K562 (cell line): ENCODE data around the gene ENG. TPM values are rescaled to one million over a fixed set of nuclear protein-coding genes. Genes with fewer than 3 reads are reported as not detected.
A peak's percentile ranks its signal among the peaks of the same experiment; 100 is the strongest.

ENCODE experiments used
- ATAC-seq: fragments of 200-7000 bp; cut with Tn5 transposase; 3 replicates; pipeline ENCODE4 v1.9.1; 2020; ENCODE audit warnings: moderate library complexity
- BruUV-seq: library from RNA; stranded (reverse); fragments of 400-500 nt; replicated peaks from 2 replicates; lab custom pipeline; 2021; lab: Mats Ljungman, UMichigan
- CTCF ChIA-PET: fragments of 300-600 bp; formaldehyde crosslinking; extraction: SDS; loops from one replicate; lab custom pipeline; 2021; ENCODE audit warnings: low intra/inter-chr PET ratio; lab: Yijun Ruan, JAX
- POLR2A ChIA-PET: fragments of 300-600, 350-650 bp; sonication (Branson Sonifier 250); formaldehyde crosslinking; extraction: SDS; loops from one replicate; lab custom pipeline; 2021; ENCODE audit warnings: antibody characterized with exemption, inconsistent platforms; lab: Yijun Ruan, JAX
- DNase-seq, 4 experiments: peaks; one replicate each; pipeline versions ENCODE4 v3.0.0 to v3.0.0-alpha.2; 2011 to 2018; ENCODE audit warnings: low spot score in 3 of 4, mixed read lengths in 3 of 4; ENCODE audit errors: extremely low read depth in 1 of 4
- FAIRE-seq: peaks from 2 replicates; lab custom pipeline; 2011; peaks lifted over from hg19 to GRCh38; lab: Jason Lieb, UNC
- H2AFZ ChIP-seq: 2 replicates; pipeline ENCODE4 v1.6.0; 2011; ENCODE audit warnings: low read depth, low read length, control low read depth, inconsistent platforms
- H3K27ac ChIP-seq: fragments of 200-600 bp; 3 replicates; pipeline ENCODE4 v1.8.0; 2011; ENCODE audit warnings: low read depth, mild to moderate bottlenecking, control low read depth, inconsistent platforms, low read length, moderate library complexity, mixed read lengths; ENCODE audit errors: extremely low read depth
- H3K27me3 ChIP-seq, 2 experiments: fragments of 300-600 bp in 1 of 2; 2 replicates in 1 of 2; 3 replicates in 1 of 2; pipeline versions ENCODE4 v1.6.0 to v1.8.0; 2011; ENCODE audit warnings: inconsistent platforms in 2 of 2, low read length in 2 of 2, mild to moderate bottlenecking in 1 of 2, mixed read lengths in 1 of 2, moderate library complexity in 1 of 2; ENCODE audit not compliant: control insufficient read depth in 2 of 2, insufficient read depth in 2 of 2
- H3K36me3 ChIP-seq: fragments of 300-600 bp; 3 replicates; pipeline ENCODE4 v1.8.0; 2011; ENCODE audit warnings: mild to moderate bottlenecking, low read length, inconsistent platforms; ENCODE audit not compliant: control insufficient read depth, insufficient read depth
- H3K4me1 ChIP-seq, 2 experiments: fragments of 200-600 bp in 1 of 2; replicated peaks in 1 of 2; 2 replicates in 1 of 2; 3 replicates in 1 of 2; pipeline versions ENCODE4 v1.5.1 to v1.8.0; 2011; ENCODE audit warnings: inconsistent platforms in 2 of 2, low read length in 2 of 2, mild to moderate bottlenecking in 1 of 2, mixed read lengths in 1 of 2, moderate library complexity in 1 of 2; ENCODE audit not compliant: control insufficient read depth in 2 of 2, insufficient read depth in 2 of 2
- H3K4me2 ChIP-seq: 2 replicates; pipeline ENCODE4 v1.6.1; 2011; ENCODE audit warnings: low read length, control low read depth, inconsistent platforms, mixed read lengths; ENCODE audit not compliant: insufficient read depth
- H3K4me3 ChIP-seq: fragments of 200-600 bp; sonication (generic), shearing (Covaris generic); 2 replicates; pipeline ENCODE4 v1.5.1; 2016; ENCODE audit warnings: control low read depth, inconsistent platforms
- H3K79me2 ChIP-seq: fragments of 200-600 bp; 3 replicates; pipeline ENCODE4 v1.8.0; 2011; ENCODE audit warnings: low read length, inconsistent platforms; ENCODE audit not compliant: control insufficient read depth, insufficient read depth
- H3K9ac ChIP-seq, 2 experiments: 2 replicates each; pipeline versions ENCODE4 v1.6.0 to v1.6.1; 2011; ENCODE audit warnings: low read depth in 2 of 2, low read length in 2 of 2, control low read depth in 1 of 2, inconsistent platforms in 1 of 2, mild to moderate bottlenecking in 1 of 2, mixed read lengths in 1 of 2; ENCODE audit not compliant: insufficient read depth in 1 of 2
- H3K9me1 ChIP-seq: one replicate; pipeline ENCODE4 v1.6.0; 2011; ENCODE audit warnings: inconsistent platforms, mild to moderate bottlenecking, low read length, moderate library complexity; ENCODE audit not compliant: control insufficient read depth, insufficient read depth
- H3K9me3 ChIP-seq: replicated peaks from 2 replicates; pipeline ENCODE4 v1.5.1; 2011; ENCODE audit warnings: low read depth, low read length, inconsistent platforms; ENCODE audit not compliant: control insufficient read depth, insufficient read depth
- H4K20me1 ChIP-seq: replicated peaks from 2 replicates; pipeline ENCODE4 v1.6.1; 2011; ENCODE audit warnings: low read length, inconsistent platforms, mixed read lengths; ENCODE audit not compliant: control insufficient read depth, insufficient read depth
- CEBPB ChIP-seq: fragments of 450-650 bp; IDR thresholded peaks from 2 replicates; pipeline ENCODE4 v1.6.1; 2016; ENCODE audit warnings: missing genetic modification characterization, missing compliant biosample characterization
- CEBPG ChIP-seq, 3 experiments: fragments of 200-800 bp in 1 of 3; sonication (Bioruptor generic) in 1 of 3; sonication (generic) in 1 of 3; formaldehyde crosslinking in 1 of 3; IDR thresholded peaks in 2 of 3; conservative IDR thresholded peaks in 1 of 3; 2 replicates each; pipeline versions ENCODE4 v1.6.1 to v1.8.0; 2016 to 2022; ENCODE audit warnings: missing compliant biosample characterization in 2 of 3, missing genetic modification characterization in 2 of 3, mild to moderate bottlenecking in 1 of 3, missing genetic modification reagents in 1 of 3
- CHD1 ChIP-seq: fragments of 200-600 bp; sonication (generic); IDR thresholded peaks from one replicate; pipeline ENCODE4 v1.6.1; 2012; ENCODE audit warnings: mild to moderate bottlenecking, moderate library complexity, low read length, inconsistent platforms
- CLOCK ChIP-seq: fragments of 250-450 bp; sonication (Bioruptor Pico); IDR thresholded peaks from 2 replicates; pipeline ENCODE4 v1.4.0; 2020; ENCODE audit warnings: mild to moderate bottlenecking, moderate library complexity, borderline replicate concordance
- FOXJ3 ChIP-seq: sonication (generic); formaldehyde crosslinking; IDR thresholded peaks from 2 replicates; pipeline ENCODE4 v1.4.0; 2020; ENCODE audit warnings: mild to moderate bottlenecking, missing genetic modification reagents
- GTF2A2 ChIP-seq: IDR thresholded peaks from 2 replicates; pipeline ENCODE4 v1.6.1; 2016; ENCODE audit warnings: mild to moderate bottlenecking, missing genetic modification characterization, missing compliant biosample characterization
- HNRNPLL ChIP-seq: fragments of 200-400 bp; formaldehyde crosslinking; IDR thresholded peaks from 2 replicates; pipeline ENCODE4 v1.6.1; 2017; ENCODE audit warnings: low read length, low read depth, mild to moderate bottlenecking; ENCODE audit not compliant: poor library complexity, severe bottlenecking
- KLF6 ChIP-seq: fragments of 250-450 bp; sonication (Bioruptor Pico); IDR thresholded peaks from 2 replicates; pipeline ENCODE4 v1.4.0; 2020; ENCODE audit warnings: mild to moderate bottlenecking, moderate library complexity, borderline replicate concordance
- PRMT5 ChIP-seq: sonication (generic); formaldehyde crosslinking; IDR thresholded peaks from 2 replicates; pipeline ENCODE4 v1.5.0; 2020; ENCODE audit warnings: missing genetic modification reagents
- PTBP1 ChIP-seq: fragments of 200-400 bp; formaldehyde crosslinking; IDR thresholded peaks from 2 replicates; pipeline ENCODE4 v1.6.1; 2017; ENCODE audit warnings: low read depth, low read length
- TBP ChIP-seq: optimal IDR thresholded peaks from 2 replicates; pipeline ENCODE3; 2011; ENCODE audit warnings: low read depth, low read length, improper control_type of control experiment
- ZNF224 ChIP-seq: sonication (generic); formaldehyde crosslinking; IDR thresholded peaks from 2 replicates; pipeline ENCODE4 v1.8.0; 2022; ENCODE audit warnings: mild to moderate bottlenecking, missing genetic modification reagents
- ZNF584 ChIP-seq: fragments of 200-800 bp; sonication (Bioruptor generic); IDR thresholded peaks from 2 replicates; pipeline ENCODE4 v1.6.1; 2016; ENCODE audit warnings: low read depth, mild to moderate bottlenecking, missing genetic modification characterization, missing compliant biosample characterization
- ZNF740 ChIP-seq, 3 experiments: fragments of 200-800 bp in 1 of 3; sonication (Bioruptor generic) in 1 of 3; sonication (generic) in 1 of 3; formaldehyde crosslinking in 1 of 3; IDR thresholded peaks; 2 replicates each; pipeline versions ENCODE4 v1.6.1 to v1.8.0; 2016 to 2022; ENCODE audit warnings: mild to moderate bottlenecking in 2 of 3, missing compliant biosample characterization in 2 of 3, missing genetic modification characterization in 2 of 3, missing genetic modification reagents in 1 of 3
- ZNF785 ChIP-seq: fragments of 250-450 bp; sonication (Bioruptor Pico); IDR thresholded peaks from 2 replicates; pipeline ENCODE4 v1.4.0; 2020; ENCODE audit warnings: mild to moderate bottlenecking
- WGBS: fragments of 100-300 bp; shearing (Covaris generic); methylation state at CpG from one replicate; pipeline ENCODE4 v1.1.6; 2016; ENCODE audit warnings: low coverage, mixed read lengths; ENCODE audit not compliant: insufficient coverage; ENCODE audit errors: missing lambda C conversion rate; 5-methylcytosine and 5-hydroxymethylcytosine counted together
- in situ Hi-C: fragments of 300-500 bp; cut with MboI; formaldehyde crosslinking; loops from 4 replicates; pipeline ENCODE4 v1.15.0; 2018; ENCODE audit warnings: inconsistent platforms, mixed read lengths
- intact Hi-C: fragments of 100-400 bp; cut with micrococcal nuclease; formaldehyde crosslinking; loops from 2 replicates; pipeline ENCODE4 v1.14.2; 2022
- polyA plus RNA-seq, 8 experiments: library from polyadenylated mRNA; depleted of rRNA in 4 of 8; stranded (reverse) in 5 of 8; unstranded in 3 of 8; fragments of >200 nt; fragmentation: Nextera tagmentation in 2 of 8; fragmentation: Illumina TruSeq in 1 of 8; extraction: Ambion mirVana in 2 of 8; extraction: Trizol in 1 of 8; gene quantifications; 2 replicates each; pipeline versions ENCODE4 v1.2.1 to v1.2.3, GENCODE V29; 2011 to 2014; ENCODE audit warnings: inconsistent platforms in 1 of 8, missing spikeins in 1 of 8
- total RNA-seq, 7 experiments: library from RNA; depleted of rRNA in 6 of 7; stranded (reverse); fragments of >200 nt in 6 of 7; fragmentation: Illumina TruSeq in 2 of 7; extraction: Trizol in 2 of 7; gene quantifications; 2 replicates each; pipeline versions ENCODE4 v1.2.1 to v1.2.3, GENCODE V29; 2011 to 2021; ENCODE audit warnings: low replicate concordance in 1 of 7
- TF ChIP-seq, protein P1 (sequence below), 2 experiments: fragments of 450-650 bp in 1 of 2; sonication (generic) in 1 of 2; formaldehyde crosslinking in 1 of 2; IDR thresholded peaks in 1 of 2; conservative IDR thresholded peaks in 1 of 2; 2 replicates each; pipeline versions ENCODE4 v1.6.1 to v1.8.1; 2016 to 2023; ENCODE audit warnings: mild to moderate bottlenecking in 2 of 2, moderate library complexity in 2 of 2, inconsistent platforms in 1 of 2, missing genetic modification reagents in 1 of 2

The ENG gene
- total and polyA plus RNA-seq, 9 of the 15 experiments (the other 6 are each of a cell fraction or from before 2014, with no cell fraction given) = 0.04 to 0.40 (median 0.14) TPM; not detected in 1

DNA sequence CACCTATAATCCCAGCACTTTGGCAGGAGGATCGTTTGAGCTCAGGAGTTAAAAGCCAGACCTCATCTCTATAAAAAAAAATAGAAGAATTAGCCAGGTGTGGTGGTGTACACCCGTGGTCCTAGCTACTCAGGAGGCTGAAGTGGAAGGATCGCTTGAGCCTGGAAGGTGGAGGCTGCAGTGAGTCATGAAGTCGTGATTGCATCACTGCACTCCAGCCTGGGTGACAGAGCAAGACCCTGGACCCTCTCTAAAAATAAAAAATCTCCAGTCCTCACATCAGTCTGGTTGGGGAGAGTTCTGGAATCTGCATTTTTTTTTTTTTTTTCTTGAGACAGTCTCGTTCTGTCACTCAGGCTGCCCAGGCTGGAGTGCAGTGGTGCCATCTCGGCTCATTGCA, 42.4 kb downstream of the ENG start:
- no peak for DNase-seq
- ChIA-PET POLR2A (interaction anchor here (1.0 to 1.2 kb wide), 2 partner anchors 9 to 15 kb away, joined by 3 to 4 read pairs; partner anchors contain the start of gene FPGS), CTCF (no interaction called here)
- Histone ChIP-seq H3K36me3 (peaks cover 72% of the 10 kb centered on the region), H3K79me2 (no peaks in the 10 kb centered on the region), H3K9me1 (peaks cover 2% of the 10 kb centered on the region), H2AFZ (no peak overlapping the region), H3K27me3 (no peaks in the 10 kb centered on the region), H4K20me1 (peaks cover 7% of the 10 kb centered on the region), H3K27ac (no peak overlapping the region), H3K4me2 (no peak overlapping the region), H3K9ac (no peak overlapping the region), H3K9me3 (no peaks in the 10 kb centered on the region), H3K4me1 (peaks cover 12 to 46% of the 10 kb centered on the region in 2 experiments), H3K4me3 (no peak overlapping the region)
- BruUV-seq = no TSS peak
- in situ Hi-C loops (no loop called here), intact Hi-C loops (no loop called here)
- no peak for FAIRE-seq
- ATAC-seq = no peak
- WGBS = 83% methylated on average over 6 of the region's 6 CpGs
- TF ChIP-seq CEBPG (CRISPR knock-in tag; IDR thresholded peaks at IDR 0.05) = peak; percentile 41; the same call in 1 of the 2 replicates
- TF ChIP-seq CEBPG (tag; conservative IDR thresholded peaks at IDR 0.05 in 1 of 2, IDR thresholded peaks at IDR 0.05 in 1 of 2) = 0 out of 4 replicates have a peak, but pooled peaks of 1 of the 2 experiments have one; percentile 25
- TF ChIP-seq CHD1 = no peak
- TF ChIP-seq PTBP1 = no peak
- TF ChIP-seq ZNF740 (CRISPR knock-in tag; IDR thresholded peaks at IDR 0.05) = no peak
- no peak for TF ChIP-seq ZNF740 (tag; IDR thresholded peaks at IDR 0.05)
- no peak for TF ChIP-seq ZNF584
- TF ChIP-seq TBP = no peak
- TF ChIP-seq GTF2A2 = no peak
- peak; percentile 33; the same call in 1 of the 2 replicates for TF ChIP-seq CEBPB (tag)
- no peak for TF ChIP-seq KLF6 (CRISPR knock-in tag)
- TF ChIP-seq CLOCK (CRISPR knock-in tag) = no peak
- TF ChIP-seq, protein P1, sequence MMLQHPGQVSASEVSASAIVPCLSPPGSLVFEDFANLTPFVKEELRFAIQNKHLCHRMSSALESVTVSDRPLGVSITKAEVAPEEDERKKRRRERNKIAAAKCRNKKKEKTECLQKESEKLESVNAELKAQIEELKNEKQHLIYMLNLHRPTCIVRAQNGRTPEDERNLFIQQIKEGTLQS (IDR thresholded peaks at IDR 0.05) = peak; percentile 77
- TF ChIP-seq, protein P1 (CRISPR knock-in tag; conservative IDR thresholded peaks at IDR 0.05) = no peak
- TF ChIP-seq HNRNPLL = no peak
- TF ChIP-seq ZNF224 = no peak
- no peak for TF ChIP-seq FOXJ3
- TF ChIP-seq PRMT5 = no peak
- no peak for TF ChIP-seq ZNF785
